ENCODE data around the gene ELSPBP1. TPM values are rescaled to one million over a fixed set of nuclear protein-coding genes. Genes with fewer than 3 reads are reported as not detected.

ELSPBP1 gene
- total RNA-seq, 3 donors from 2014 or later (not counting 1 experiment from before 2014, with no cell fraction given): not detected

GRCh38 chr19:48043675-48044258 is 49.3 kb downstream of the ELSPBP1 start, which contains the start of gene CABP5:
Gene CABP5, minus strand, starts transcription at chr19:48044079. Its CDS starts 157 bp downstream, at chr19:48043922.
- Histone ChIP-seq H3K27me3 (ENCODE audit: control insufficient read depth, insufficient read depth, low read length) (peaks cover 3% of the 10 kb centered on the region), H3K4me1 (ENCODE audit: control insufficient read depth, insufficient read depth, low read length) (no peaks in the 10 kb centered on the region), H3K27ac (ENCODE audit: low read length) (no peak within 1 kb of the TSS), H3K9me3 (ENCODE audit: control insufficient read depth, insufficient read depth, low read length) (no peaks in the 10 kb centered on the region), H3K4me3 (ENCODE audit: low read length) (no peak within 1 kb of the TSS), H3K36me3 (ENCODE audit: control insufficient read depth, insufficient read depth, low read length) (no peaks in the 10 kb centered on the region)
- DNase-seq (no peak), ATAC-seq (no peak)
- Mint-ChIP-seq H3K27me3 (ENCODE audit: low read depth in 2 of 2) (peaks cover 24 to 37% of the 10 kb centered on the region in 2 donors), H3K4me1 (peaks cover 0 to 4% of the 10 kb centered on the region in 2 donors), H3K9me3 (peaks cover 3% of the 10 kb centered on the region in 2 donors), H3K36me3 (no peaks in the 10 kb centered on the region), H3K4me3 (no peak within 1 kb of the TSS), H3K27ac (peak within 1 kb of the TSS in 1 of 2 donors; percentile 12)
- intact Hi-C loops (cut with micrococcal nuclease): no loop called here
- TF ChIP-seq CTCF (IDR thresholded peaks at IDR 0.05): no peak
- WGBS (ENCODE audit: insufficient coverage): 70% methylated on average over 6 of the region's 10 CpGs

DNA sequence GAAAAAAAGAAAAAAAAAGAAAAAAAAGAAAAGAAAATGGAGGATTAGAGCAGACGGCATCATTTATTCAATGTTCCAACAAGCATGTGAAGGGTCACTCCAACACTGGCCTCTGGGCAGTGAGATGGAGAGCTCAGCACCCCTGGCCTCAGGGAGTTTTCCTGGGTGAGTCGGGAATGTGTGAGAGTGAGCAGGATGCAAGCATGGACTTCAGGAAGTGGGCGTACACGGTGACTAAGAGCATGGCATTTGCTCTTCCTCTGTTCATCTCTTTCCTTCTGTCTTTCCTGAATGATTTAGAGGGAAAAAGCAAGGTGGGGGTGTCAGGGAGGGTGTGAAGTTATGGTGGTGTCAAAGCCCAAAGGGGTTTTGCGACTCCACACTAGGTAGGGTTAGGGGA is 50.1 kb downstream of the ELSPBP1 start:
- Mint-ChIP-seq H3K27ac (no peak overlapping the region), H3K27me3 (ENCODE audit: low read depth in 2 of 2) (peaks cover 18 to 31% of the 10 kb centered on the region in 2 donors), H3K4me3 (no peak overlapping the region), H3K36me3 (no peaks in the 10 kb centered on the region), H3K4me1 (peaks cover 0 to 4% of the 10 kb centered on the region in 2 donors), H3K9me3 (peaks cover 3% of the 10 kb centered on the region in 2 donors)
- ATAC-seq (no peak), DNase-seq (no peak)
- WGBS (ENCODE audit: insufficient coverage): 87% methylated on average over 5 of the region's 5 CpGs
- H3K4me1 ChIP-seq (ENCODE audit: control insufficient read depth, insufficient read depth, low read length): no peaks in the 10 kb centered on the region
- no peak for TF ChIP-seq CTCF (IDR thresholded peaks at IDR 0.05)
- no peak overlapping the region for H3K4me3 ChIP-seq (ENCODE audit: low read length)
- no peak overlapping the region for H3K27ac ChIP-seq (ENCODE audit: low read length)
- no peaks in the 10 kb centered on the region for H3K9me3 ChIP-seq (ENCODE audit: control insufficient read depth, insufficient read depth, low read length)
- H3K27me3 ChIP-seq (ENCODE audit: control insufficient read depth, insufficient read depth, low read length): peaks cover 3% of the 10 kb centered on the region
- intact Hi-C loops (cut with micrococcal nuclease): no loop called here
- H3K36me3 ChIP-seq (ENCODE audit: control insufficient read depth, insufficient read depth, low read length): no peaks in the 10 kb centered on the region

DNA sequence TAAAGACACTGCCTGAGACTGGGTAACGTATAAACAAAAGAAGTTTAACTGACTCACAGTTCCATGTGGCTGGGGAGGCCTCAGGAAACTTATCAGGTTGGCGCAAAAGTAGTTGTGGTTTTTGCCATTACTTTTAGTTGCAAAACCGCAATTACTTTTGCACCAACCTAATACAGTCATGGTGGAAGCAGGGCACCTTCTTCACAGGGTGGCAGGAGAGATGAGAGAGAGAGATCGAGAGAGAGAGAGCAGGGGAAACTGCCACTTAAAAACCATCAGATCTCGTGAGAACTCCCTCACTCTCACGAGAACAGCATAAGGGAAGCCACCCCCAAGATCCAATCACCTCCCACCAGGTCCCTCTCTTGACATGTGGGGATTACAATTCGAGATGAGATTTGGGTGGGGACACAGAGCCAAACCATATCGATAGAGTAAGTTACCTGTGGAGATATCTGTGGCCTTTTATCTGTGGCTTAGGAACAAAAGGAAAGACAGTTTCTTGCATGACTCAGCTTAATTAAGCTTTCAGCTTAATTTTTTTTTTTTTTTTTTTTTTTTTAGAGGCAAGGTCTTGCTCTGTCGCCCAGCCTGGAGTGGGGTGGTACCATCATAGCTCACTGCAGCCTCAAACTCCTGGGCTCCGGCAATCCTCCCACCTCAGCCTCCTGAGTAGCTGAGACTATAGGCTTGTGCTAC is 57.1 kb downstream of the ELSPBP1 start:
- Histone ChIP-seq H3K4me1 (ENCODE audit: control insufficient read depth, insufficient read depth, low read length) (no peaks in the 10 kb centered on the region), H3K36me3 (ENCODE audit: control insufficient read depth, insufficient read depth, low read length) (no peaks in the 10 kb centered on the region), H3K27ac (ENCODE audit: low read length) (no peak overlapping the region), H3K9me3 (ENCODE audit: control insufficient read depth, insufficient read depth, low read length) (no peaks in the 10 kb centered on the region), H3K4me3 (ENCODE audit: low read length) (no peak overlapping the region), H3K27me3 (ENCODE audit: control insufficient read depth, insufficient read depth, low read length) (no peaks in the 10 kb centered on the region)
- no peak for TF ChIP-seq CTCF (IDR thresholded peaks at IDR 0.05)
- Mint-ChIP-seq H3K36me3 (no peaks in the 10 kb centered on the region), H3K27me3 (ENCODE audit: low read depth in 2 of 2) (peaks cover 5 to 10% of the 10 kb centered on the region in 2 donors), H3K4me1 (no peaks in the 10 kb centered on the region), H3K9me3 (no peaks in the 10 kb centered on the region), H3K27ac (no peak overlapping the region), H3K4me3 (no peak overlapping the region)
- no peak for DNase-seq
- intact Hi-C loops (cut with micrococcal nuclease): no loop called here
- WGBS (ENCODE audit: insufficient coverage): 88% methylated on average over 6 of the region's 10 CpGs
- no peak for ATAC-seq

Data from natural killer cell (primary cell).